ENCODE results near the gene FOXJ1. TPM values are rescaled to one million over a fixed set of nuclear protein-coding genes. Genes with fewer than 3 reads are reported as not detected.

FOXJ1 gene
- total RNA-seq, 1 donor from 2014 or later, result not detected

GRCh38 chr17:76142039-76142584, 1.1 kb upstream of the FOXJ1 start:
- no peaks in the 10 kb centered on the region for H3K36me3 ChIP-seq
- DNase-seq (ENCODE audit: low spot score in 2 of 2), result no peak
- peaks cover 20% of the 10 kb centered on the region for H3K27me3 ChIP-seq
- TF ChIP-seq CTCF (IDR thresholded peaks at IDR 0.05), result no peak
- intact Hi-C loops (cut with DNase I), result no loop called here
- no peaks in the 10 kb centered on the region for H3K9me3 ChIP-seq
- no peak overlapping the region for H3K27ac ChIP-seq
- peaks cover 13 to 17% of the 10 kb centered on the region in 2 donors for H3K4me1 ChIP-seq
- no peak overlapping the region for H3K4me3 ChIP-seq

- no peak for TF ChIP-seq CTCF (IDR thresholded peaks at IDR 0.05)
- H3K9me3 ChIP-seq, result no peaks in the 10 kb centered on the region
- H3K36me3 ChIP-seq, result no peaks in the 10 kb centered on the region
- no peak overlapping the region for H3K27ac ChIP-seq
- intact Hi-C loops (cut with DNase I), result no loop called here
- peaks cover 13 to 17% of the 10 kb centered on the region in 2 donors for H3K4me1 ChIP-seq
- no peak for DNase-seq (ENCODE audit: low spot score in 2 of 2)
- peak overlapping the region; percentile 51 to 62 for H3K4me3 ChIP-seq
- H3K27me3 ChIP-seq, result peaks cover 20% of the 10 kb centered on the region
These were observed 309 bp downstream of the FOXJ1 start for GRCh38 chr17:76140661-76141211.

GRCh38 chr17:76139801-76140660, 1.0 kb downstream of the FOXJ1 start:
- no peak for TF ChIP-seq CTCF (IDR thresholded peaks at IDR 0.05)
- H3K9me3 ChIP-seq, result no peaks in the 10 kb centered on the region
- H3K36me3 ChIP-seq, result no peaks in the 10 kb centered on the region
- H3K27ac ChIP-seq, result no peak overlapping the region
- peaks cover 20% of the 10 kb centered on the region for H3K27me3 ChIP-seq
- peaks cover 13 to 17% of the 10 kb centered on the region in 2 donors for H3K4me1 ChIP-seq
- no peak for DNase-seq (ENCODE audit: low spot score in 2 of 2)
- peak overlapping the region; percentile 38 to 62 for H3K4me3 ChIP-seq
- intact Hi-C loops (cut with DNase I), result no loop called here

GRCh38 chr17:76138896-76139752, 1.9 kb downstream of the FOXJ1 start:
- H3K27ac ChIP-seq, result no peak overlapping the region
- DNase-seq (ENCODE audit: low spot score in 2 of 2), result no peak
- no peak overlapping the region for H3K4me3 ChIP-seq
- intact Hi-C loops (cut with DNase I), result no loop called here
- no peaks in the 10 kb centered on the region for H3K36me3 ChIP-seq
- no peak for TF ChIP-seq CTCF (IDR thresholded peaks at IDR 0.05)
- H3K9me3 ChIP-seq, result no peaks in the 10 kb centered on the region
- H3K4me1 ChIP-seq, result peaks cover 13 to 17% of the 10 kb centered on the region in 2 donors
- H3K27me3 ChIP-seq, result peaks cover 20% of the 10 kb centered on the region

- no peak for DNase-seq (ENCODE audit: low spot score in 2 of 2)
- peaks cover 20% of the 10 kb centered on the region for H3K27me3 ChIP-seq
- no peak for TF ChIP-seq CTCF (IDR thresholded peaks at IDR 0.05)
- no peaks in the 10 kb centered on the region for H3K36me3 ChIP-seq
- intact Hi-C loops (cut with DNase I), result no loop called here
- H3K27ac ChIP-seq, result no peak overlapping the region
- H3K9me3 ChIP-seq, result no peaks in the 10 kb centered on the region
- H3K4me1 ChIP-seq, result peaks cover 13 to 17% of the 10 kb centered on the region in 2 donors
- peak overlapping the region in 1 of 2 donors; percentile 11 for H3K4me3 ChIP-seq
These were observed 2.7 kb downstream of the FOXJ1 start for GRCh38 chr17:76138234-76138895.

Measured in ascending aorta (tissue), 2 donors.